ENCODE results near the gene DLD. TPM values are rescaled to one million over a fixed set of nuclear protein-coding genes. Genes with fewer than 3 reads are reported as not detected.

Gene DLD
- total and polyA plus RNA-seq, 4 donors, result 19.3 to 101 (median 80.2) TPM

GRCh38 chr7:107856806-107857540 is 34.0 kb upstream of the DLD start:
- DNase-seq (no peak), ATAC-seq (ENCODE audit: insufficient read depth, low FRiP score) (no peak)
- Histone ChIP-seq H3K9ac (ENCODE audit: insufficient read depth in 1 of 2, low read length in 2 of 2) (no peak overlapping the region), H3K36me3 (ENCODE audit: control insufficient read depth in 4 of 4, insufficient read depth in 4 of 4, low read length in 4 of 4) (no peaks in the 10 kb centered on the region), H3K4me3 (no peak overlapping the region), H3K27ac (ENCODE audit: low read depth in 1 of 2, low read length in 1 of 2) (no peak overlapping the region), H3K9me3 (ENCODE audit: control insufficient read depth in 4 of 4, insufficient read depth in 3 of 4, low read length in 3 of 4) (no peaks in the 10 kb centered on the region), H3K4me1 (ENCODE audit: control insufficient read depth in 5 of 5, insufficient read depth in 5 of 5, low read length in 5 of 5) (peaks cover 0 to 4% (median 0%) of the 10 kb centered on the region in 5 donors), H3K27me3 (ENCODE audit: control insufficient read depth in 3 of 3, insufficient read depth in 3 of 3, low read length in 2 of 3) (no peaks in the 10 kb centered on the region)
- 27 to 35% methylated on average over 4 of the region's 4 CpGs for WGBS, 2 donors
- TF ChIP-seq CTCF (IDR thresholded peaks at IDR 0.05; ENCODE audit: control extremely low read depth, extremely low read depth), result no peak

GRCh38 chr7:107857541-107857912 is 33.5 kb upstream of the DLD start:
- Histone ChIP-seq H3K9ac (ENCODE audit: insufficient read depth in 1 of 2, low read length in 2 of 2) (no peak overlapping the region), H3K27me3 (ENCODE audit: control insufficient read depth in 3 of 3, insufficient read depth in 3 of 3, low read length in 2 of 3) (no peaks in the 10 kb centered on the region), H3K4me1 (ENCODE audit: control insufficient read depth in 5 of 5, insufficient read depth in 5 of 5, low read length in 5 of 5) (peaks cover 0 to 4% (median 0%) of the 10 kb centered on the region in 5 donors), H3K36me3 (ENCODE audit: control insufficient read depth in 4 of 4, insufficient read depth in 4 of 4, low read length in 4 of 4) (no peaks in the 10 kb centered on the region), H3K4me3 (no peak overlapping the region), H3K9me3 (ENCODE audit: control insufficient read depth in 4 of 4, insufficient read depth in 3 of 4, low read length in 3 of 4) (no peaks in the 10 kb centered on the region), H3K27ac (ENCODE audit: low read depth in 1 of 2, low read length in 1 of 2) (no peak overlapping the region)
- no peak for TF ChIP-seq CTCF (IDR thresholded peaks at IDR 0.05; ENCODE audit: control extremely low read depth, extremely low read depth)
- 65 to 69% methylated on average over 2 of the region's 2 CpGs for WGBS, 2 donors
- DNase-seq, result no peak
- no peak for ATAC-seq (ENCODE audit: insufficient read depth, low FRiP score)

GRCh38 chr7:107858280-107858679 is 32.7 kb upstream of the DLD start:
- Histone ChIP-seq H3K27me3 (ENCODE audit: control insufficient read depth in 3 of 3, insufficient read depth in 3 of 3, low read length in 2 of 3) (no peaks in the 10 kb centered on the region), H3K9me3 (ENCODE audit: control insufficient read depth in 4 of 4, insufficient read depth in 3 of 4, low read length in 3 of 4) (no peaks in the 10 kb centered on the region), H3K9ac (ENCODE audit: insufficient read depth in 1 of 2, low read length in 2 of 2) (no peak overlapping the region), H3K4me1 (ENCODE audit: control insufficient read depth in 5 of 5, insufficient read depth in 5 of 5, low read length in 5 of 5) (peaks cover 0 to 4% (median 0%) of the 10 kb centered on the region in 5 donors), H3K27ac (ENCODE audit: low read depth in 1 of 2, low read length in 1 of 2) (no peak overlapping the region), H3K36me3 (ENCODE audit: control insufficient read depth in 4 of 4, insufficient read depth in 4 of 4, low read length in 4 of 4) (no peaks in the 10 kb centered on the region), H3K4me3 (no peak overlapping the region)
- 69 to 85% methylated on average over 5 of the region's 5 CpGs for WGBS, 2 donors
- no peak for DNase-seq
- TF ChIP-seq CTCF (IDR thresholded peaks at IDR 0.05; ENCODE audit: control extremely low read depth, extremely low read depth), result no peak
- no peak for ATAC-seq (ENCODE audit: insufficient read depth, low FRiP score)

Measured in lung (tissue), 12 donors.